Ishikawa (cell line): ENCODE measurements around the gene BUD31.

Source experiments
- FOXM1 ChIP-seq: IDR thresholded peaks from 2 replicates; pipeline ENCODE4 v1.6.1; 2012; ENCODE audit warnings: low read depth, borderline replicate concordance
- NFIC ChIP-seq: IDR thresholded peaks from 2 replicates; pipeline ENCODE4 v1.6.1; 2012
- TAF1 ChIP-seq: IDR thresholded peaks from 2 replicates; pipeline ENCODE4 v1.6.1; 2012; ENCODE audit warnings: low read depth, mild to moderate bottlenecking
- TCF12 ChIP-seq: IDR thresholded peaks from 2 replicates; pipeline ENCODE4 v1.6.1; 2012; ENCODE audit warnings: low read depth
- ZBTB7A ChIP-seq: IDR thresholded peaks from 2 replicates; pipeline ENCODE4 v1.6.1; 2012; ENCODE audit warnings: low read depth
- TF ChIP-seq, protein P1 (sequence below): IDR thresholded peaks from 2 replicates; pipeline ENCODE4 v1.6.1; 2012; ENCODE audit warnings: low read depth, mild to moderate bottlenecking

DNA sequence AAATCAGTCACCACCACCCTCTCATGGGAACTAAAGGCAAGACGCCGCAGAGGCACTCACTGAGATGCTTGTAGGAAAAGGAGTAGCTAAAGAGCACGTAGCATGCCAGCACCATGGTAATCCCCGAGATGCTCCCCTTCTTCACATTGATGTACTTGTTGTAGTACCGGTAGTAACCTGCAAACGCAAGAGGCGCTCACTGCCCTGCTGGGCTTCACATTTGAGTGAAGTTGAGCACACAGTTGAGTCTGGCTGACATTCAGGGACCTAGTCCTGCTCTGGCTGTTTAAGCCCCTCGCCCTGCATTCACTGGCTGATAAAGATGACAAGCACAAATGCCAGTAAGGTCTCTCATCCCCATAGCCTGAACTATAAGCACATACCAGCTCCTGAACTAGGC, 50.3 kb downstream of the BUD31 start:
- TF ChIP-seq ZBTB7A (no peak), TAF1 (no peak), FOXM1 (no peak), TCF12 (no peak), NFIC (no peak)
- TF ChIP-seq, protein P1, sequence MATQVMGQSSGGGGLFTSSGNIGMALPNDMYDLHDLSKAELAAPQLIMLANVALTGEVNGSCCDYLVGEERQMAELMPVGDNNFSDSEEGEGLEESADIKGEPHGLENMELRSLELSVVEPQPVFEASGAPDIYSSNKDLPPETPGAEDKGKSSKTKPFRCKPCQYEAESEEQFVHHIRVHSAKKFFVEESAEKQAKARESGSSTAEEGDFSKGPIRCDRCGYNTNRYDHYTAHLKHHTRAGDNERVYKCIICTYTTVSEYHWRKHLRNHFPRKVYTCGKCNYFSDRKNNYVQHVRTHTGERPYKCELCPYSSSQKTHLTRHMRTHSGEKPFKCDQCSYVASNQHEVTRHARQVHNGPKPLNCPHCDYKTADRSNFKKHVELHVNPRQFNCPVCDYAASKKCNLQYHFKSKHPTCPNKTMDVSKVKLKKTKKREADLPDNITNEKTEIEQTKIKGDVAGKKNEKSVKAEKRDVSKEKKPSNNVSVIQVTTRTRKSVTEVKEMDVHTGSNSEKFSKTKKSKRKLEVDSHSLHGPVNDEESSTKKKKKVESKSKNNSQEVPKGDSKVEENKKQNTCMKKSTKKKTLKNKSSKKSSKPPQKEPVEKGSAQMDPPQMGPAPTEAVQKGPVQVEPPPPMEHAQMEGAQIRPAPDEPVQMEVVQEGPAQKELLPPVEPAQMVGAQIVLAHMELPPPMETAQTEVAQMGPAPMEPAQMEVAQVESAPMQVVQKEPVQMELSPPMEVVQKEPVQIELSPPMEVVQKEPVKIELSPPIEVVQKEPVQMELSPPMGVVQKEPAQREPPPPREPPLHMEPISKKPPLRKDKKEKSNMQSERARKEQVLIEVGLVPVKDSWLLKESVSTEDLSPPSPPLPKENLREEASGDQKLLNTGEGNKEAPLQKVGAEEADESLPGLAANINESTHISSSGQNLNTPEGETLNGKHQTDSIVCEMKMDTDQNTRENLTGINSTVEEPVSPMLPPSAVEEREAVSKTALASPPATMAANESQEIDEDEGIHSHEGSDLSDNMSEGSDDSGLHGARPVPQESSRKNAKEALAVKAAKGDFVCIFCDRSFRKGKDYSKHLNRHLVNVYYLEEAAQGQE: no peak
